ENCODE measurements around the gene NFATC2.

NFATC2 gene

GRCh38 chr20:51543422-51543788 is 886 bp upstream of the NFATC2 start:
- Histone ChIP-seq H4K20me1 (ENCODE audit: insufficient read depth, low read length) (no peaks in the 10 kb centered on the region), H3K9ac (ENCODE audit: low read length) (no peak overlapping the region; the same call in 1 of the 2 replicates), H3K36me3 (ENCODE audit: insufficient read depth, low read length) (0 out of 2 replicates have a peak, but pooled peaks cover 12% of the 10 kb centered on the region), H3K4me3 (ENCODE audit: low read depth, low read length, poor library complexity, severe bottlenecking) (peak overlapping the region; percentile 75), H3K27me3 (ENCODE audit: insufficient read depth, low read length) (no peaks in the 10 kb centered on the region; the same call in 1 of the 2 replicates), H3K4me2 (ENCODE audit: low read length) (peak overlapping the region; percentile 70; the same call in 1 of the 2 replicates), H3K27ac (ENCODE audit: low read depth, low read length, poor library complexity, severe bottlenecking) (no peak overlapping the region), H3K79me2 (ENCODE audit: insufficient read depth, low read length) (peaks cover 22% of the 10 kb centered on the region), H3K9me2 (ENCODE audit: low read depth, low read length) (no peaks in the 10 kb centered on the region), H3K4me1 (ENCODE audit: insufficient read depth, low read length, severe bottlenecking) (peaks cover 46% of the 10 kb centered on the region), H2AFZ (ENCODE audit: low read length) (no peak overlapping the region), H3F3A (ENCODE audit: insufficient read depth, low read length) (no peaks in the 10 kb centered on the region), H3K9me3 (ENCODE audit: low read length) (no peaks in the 10 kb centered on the region)
- TF ChIP-seq CTCF (IDR thresholded peaks at IDR 0.05; ENCODE audit: low read length), result no peak
- no peak for TF ChIP-seq EZH2 (IDR thresholded peaks at IDR 0.05; ENCODE audit: borderline replicate concordance, low read length)

GRCh38 chr20:51542033-51542570 is 417 bp downstream of the NFATC2 start:
- TF ChIP-seq EZH2 (IDR thresholded peaks at IDR 0.05; ENCODE audit: borderline replicate concordance, low read length) (no peak), CTCF (IDR thresholded peaks at IDR 0.05; ENCODE audit: low read length) (peak; percentile 84)
- no peaks in the 10 kb centered on the region for H4K20me1 ChIP-seq (ENCODE audit: insufficient read depth, low read length)
- no peaks in the 10 kb centered on the region for H3K9me3 ChIP-seq (ENCODE audit: low read length)
- no peaks in the 10 kb centered on the region; the same call in 1 of the 2 replicates for H3K27me3 ChIP-seq (ENCODE audit: insufficient read depth, low read length)
- peak overlapping the region; percentile 95 for H3K27ac ChIP-seq (ENCODE audit: low read depth, low read length, poor library complexity, severe bottlenecking)
- H2AFZ ChIP-seq (ENCODE audit: low read length), result no peak overlapping the region
- peaks cover 60% of the 10 kb centered on the region for H3K4me1 ChIP-seq (ENCODE audit: insufficient read depth, low read length, severe bottlenecking)
- peak overlapping the region; percentile 66 for H3K4me2 ChIP-seq (ENCODE audit: low read length)
- peaks cover 25% of the 10 kb centered on the region for H3K36me3 ChIP-seq (ENCODE audit: insufficient read depth, low read length)
- peaks cover 34% of the 10 kb centered on the region for H3K79me2 ChIP-seq (ENCODE audit: insufficient read depth, low read length)
- no peaks in the 10 kb centered on the region for H3F3A ChIP-seq (ENCODE audit: insufficient read depth, low read length)
- peak overlapping the region; percentile 75 for H3K4me3 ChIP-seq (ENCODE audit: low read depth, low read length, poor library complexity, severe bottlenecking)
- peak overlapping the region; percentile 79 for H3K9ac ChIP-seq (ENCODE audit: low read length)
- no peaks in the 10 kb centered on the region for H3K9me2 ChIP-seq (ENCODE audit: low read depth, low read length)

GRCh38 chr20:51541189-51542032 is 1.1 kb downstream of the NFATC2 start:
- H3K9ac ChIP-seq (ENCODE audit: low read length), result peak overlapping the region; percentile 79
- no peaks in the 10 kb centered on the region for H4K20me1 ChIP-seq (ENCODE audit: insufficient read depth, low read length)
- H3K9me2 ChIP-seq (ENCODE audit: low read depth, low read length), result no peaks in the 10 kb centered on the region
- H3K36me3 ChIP-seq (ENCODE audit: insufficient read depth, low read length), result peaks cover 29% of the 10 kb centered on the region
- H3K27me3 ChIP-seq (ENCODE audit: insufficient read depth, low read length), result no peaks in the 10 kb centered on the region; the same call in 1 of the 2 replicates
- H3K4me1 ChIP-seq (ENCODE audit: insufficient read depth, low read length, severe bottlenecking), result peaks cover 66% of the 10 kb centered on the region
- TF ChIP-seq EZH2 (IDR thresholded peaks at IDR 0.05; ENCODE audit: borderline replicate concordance, low read length), result no peak
- TF ChIP-seq CTCF (IDR thresholded peaks at IDR 0.05; ENCODE audit: low read length), result no peak
- no peak overlapping the region for H2AFZ ChIP-seq (ENCODE audit: low read length)
- H3K4me2 ChIP-seq (ENCODE audit: low read length), result peak overlapping the region; percentile 66
- no peaks in the 10 kb centered on the region for H3K9me3 ChIP-seq (ENCODE audit: low read length)
- peak overlapping the region; percentile 95 for H3K27ac ChIP-seq (ENCODE audit: low read depth, low read length, poor library complexity, severe bottlenecking)
- H3F3A ChIP-seq (ENCODE audit: insufficient read depth, low read length), result no peaks in the 10 kb centered on the region
- H3K79me2 ChIP-seq (ENCODE audit: insufficient read depth, low read length), result peaks cover 40% of the 10 kb centered on the region
- H3K4me3 ChIP-seq (ENCODE audit: low read depth, low read length, poor library complexity, severe bottlenecking), result peak overlapping the region; percentile 75
